ENCODE results near the gene CCDC116.

- TF ChIP-seq, protein P1, sequence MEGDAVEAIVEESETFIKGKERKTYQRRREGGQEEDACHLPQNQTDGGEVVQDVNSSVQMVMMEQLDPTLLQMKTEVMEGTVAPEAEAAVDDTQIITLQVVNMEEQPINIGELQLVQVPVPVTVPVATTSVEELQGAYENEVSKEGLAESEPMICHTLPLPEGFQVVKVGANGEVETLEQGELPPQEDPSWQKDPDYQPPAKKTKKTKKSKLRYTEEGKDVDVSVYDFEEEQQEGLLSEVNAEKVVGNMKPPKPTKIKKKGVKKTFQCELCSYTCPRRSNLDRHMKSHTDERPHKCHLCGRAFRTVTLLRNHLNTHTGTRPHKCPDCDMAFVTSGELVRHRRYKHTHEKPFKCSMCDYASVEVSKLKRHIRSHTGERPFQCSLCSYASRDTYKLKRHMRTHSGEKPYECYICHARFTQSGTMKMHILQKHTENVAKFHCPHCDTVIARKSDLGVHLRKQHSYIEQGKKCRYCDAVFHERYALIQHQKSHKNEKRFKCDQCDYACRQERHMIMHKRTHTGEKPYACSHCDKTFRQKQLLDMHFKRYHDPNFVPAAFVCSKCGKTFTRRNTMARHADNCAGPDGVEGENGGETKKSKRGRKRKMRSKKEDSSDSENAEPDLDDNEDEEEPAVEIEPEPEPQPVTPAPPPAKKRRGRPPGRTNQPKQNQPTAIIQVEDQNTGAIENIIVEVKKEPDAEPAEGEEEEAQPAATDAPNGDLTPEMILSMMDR (IDR thresholded peaks at IDR 0.05), result no peak
- TF ChIP-seq POLR2A (IDR thresholded peaks at IDR 0.05), result no peak
Measured at GRCh38 chr22:21582801-21583740, 49.5 kb upstream of the CCDC116 start.
